ENCODE data around the gene BBX.

DNA sequence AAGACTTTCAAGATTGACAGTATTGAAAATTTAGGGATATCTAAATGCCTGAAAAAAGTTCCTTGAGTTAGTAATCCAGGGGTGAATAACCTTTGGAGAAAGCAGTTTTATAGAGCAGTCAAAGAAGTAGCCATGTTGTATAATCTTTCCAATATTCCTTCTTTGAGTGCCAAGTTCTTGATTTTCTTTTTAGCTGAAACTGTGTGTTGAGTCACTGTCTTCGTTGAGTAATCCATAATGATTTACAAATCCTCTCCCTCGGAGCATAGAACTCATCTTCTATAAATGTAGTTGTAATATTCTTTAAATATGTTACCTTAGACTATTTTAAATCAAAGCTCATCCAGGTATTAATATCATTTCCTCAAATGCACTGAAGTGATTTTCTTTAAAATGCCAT lies 135.2 kb downstream of the BBX start:
- TF ChIP-seq, protein P1, sequence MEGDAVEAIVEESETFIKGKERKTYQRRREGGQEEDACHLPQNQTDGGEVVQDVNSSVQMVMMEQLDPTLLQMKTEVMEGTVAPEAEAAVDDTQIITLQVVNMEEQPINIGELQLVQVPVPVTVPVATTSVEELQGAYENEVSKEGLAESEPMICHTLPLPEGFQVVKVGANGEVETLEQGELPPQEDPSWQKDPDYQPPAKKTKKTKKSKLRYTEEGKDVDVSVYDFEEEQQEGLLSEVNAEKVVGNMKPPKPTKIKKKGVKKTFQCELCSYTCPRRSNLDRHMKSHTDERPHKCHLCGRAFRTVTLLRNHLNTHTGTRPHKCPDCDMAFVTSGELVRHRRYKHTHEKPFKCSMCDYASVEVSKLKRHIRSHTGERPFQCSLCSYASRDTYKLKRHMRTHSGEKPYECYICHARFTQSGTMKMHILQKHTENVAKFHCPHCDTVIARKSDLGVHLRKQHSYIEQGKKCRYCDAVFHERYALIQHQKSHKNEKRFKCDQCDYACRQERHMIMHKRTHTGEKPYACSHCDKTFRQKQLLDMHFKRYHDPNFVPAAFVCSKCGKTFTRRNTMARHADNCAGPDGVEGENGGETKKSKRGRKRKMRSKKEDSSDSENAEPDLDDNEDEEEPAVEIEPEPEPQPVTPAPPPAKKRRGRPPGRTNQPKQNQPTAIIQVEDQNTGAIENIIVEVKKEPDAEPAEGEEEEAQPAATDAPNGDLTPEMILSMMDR (IDR thresholded peaks at IDR 0.05) = no peak
- no peak for TF ChIP-seq EP300 (IDR thresholded peaks at IDR 0.05)
